Kasumi-1 (cell line): ENCODE data around the gene TERB2.
A peak's percentile ranks its signal among the peaks of the same experiment; 100 is the strongest.
"Not testable (repeated sequence)": the region's sequence is repeated elsewhere in the genome, so short reads cannot be mapped to it uniquely, and the experiment has no call there.

Source experiments
- DNase-seq, 2 experiments: peaks; one replicate each; lab custom pipeline; 2025; lab: John Stamatoyannopoulos, UW

TERB2 gene, protein sequence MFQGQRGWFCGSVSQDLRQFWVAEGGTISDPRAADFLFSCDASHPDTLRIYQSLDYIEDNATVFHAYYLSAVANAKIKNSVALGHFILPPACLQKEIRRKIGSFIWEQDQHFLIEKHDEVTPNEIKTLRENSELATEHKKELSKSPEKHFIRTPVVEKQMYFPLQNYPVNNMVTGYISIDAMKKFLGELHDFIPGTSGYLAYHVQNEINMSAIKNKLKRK

DNA sequence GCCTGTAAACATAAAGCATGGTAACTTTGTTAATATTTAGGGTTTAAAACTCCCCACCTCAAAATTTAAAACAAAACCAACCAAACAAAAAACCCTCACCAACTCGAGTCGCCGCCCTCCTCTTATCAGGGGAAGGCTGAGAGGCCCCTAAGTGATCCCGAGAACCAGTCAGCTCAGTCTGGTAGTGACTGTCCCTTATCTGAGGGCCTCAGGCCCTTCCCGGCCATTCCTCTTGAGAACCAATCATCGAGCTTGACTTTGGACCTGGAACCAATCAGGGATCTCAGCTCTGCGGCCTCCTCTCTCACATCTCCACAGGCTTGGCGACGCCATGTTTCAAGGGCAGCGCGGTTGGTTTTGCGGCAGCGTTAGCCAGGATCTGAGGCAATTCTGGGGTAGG lies at the start of gene TERB2:
TERB2 (plus strand) TSS at position 300 of the 400 bp plus-strand sequence; CDS start at position 332, 32 bp downstream.
- no peak for DNase-seq

- DNase-seq, result no peak
Observed at GRCh38 chr15:44909423-44909822, 47.1 kb upstream of the TERB2 start.

GRCh38 chr15:44910981-44911625 lies 45.4 kb upstream of the TERB2 start:
- no peak for DNase-seq

GRCh38 chr15:44912186-44912585 lies 44.3 kb upstream of the TERB2 start:
- DNase-seq, result not testable (repeated sequence)

DNA sequence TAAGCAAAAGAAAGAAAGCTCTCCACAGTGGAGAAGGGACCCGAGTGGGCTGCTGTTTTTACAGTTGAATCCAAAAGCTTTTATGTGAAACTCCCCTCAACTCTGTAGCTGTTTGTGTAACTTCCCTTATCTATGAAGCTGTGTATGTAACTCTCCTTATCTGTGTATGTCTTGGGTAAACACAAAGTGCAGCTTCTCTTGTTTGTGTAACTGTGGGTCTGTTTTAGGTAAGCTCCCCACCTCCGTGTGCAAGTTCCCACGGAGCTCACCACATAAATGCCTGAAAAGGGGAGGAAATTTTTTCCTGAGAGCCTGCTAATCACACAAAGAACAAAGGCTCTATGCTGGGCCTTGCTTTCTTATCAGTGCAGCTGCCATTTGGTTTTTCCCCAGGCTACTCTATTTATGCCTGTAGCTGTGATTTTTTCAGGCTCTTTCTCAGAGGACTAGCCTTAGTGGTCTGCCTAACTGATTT lies 43.5 kb upstream of the TERB2 start:
- not testable (repeated sequence) for DNase-seq

GRCh38 chr15:44918136-44918535 lies 38.4 kb upstream of the TERB2 start:
- peak; percentile 8 to 19 for DNase-seq

DNA sequence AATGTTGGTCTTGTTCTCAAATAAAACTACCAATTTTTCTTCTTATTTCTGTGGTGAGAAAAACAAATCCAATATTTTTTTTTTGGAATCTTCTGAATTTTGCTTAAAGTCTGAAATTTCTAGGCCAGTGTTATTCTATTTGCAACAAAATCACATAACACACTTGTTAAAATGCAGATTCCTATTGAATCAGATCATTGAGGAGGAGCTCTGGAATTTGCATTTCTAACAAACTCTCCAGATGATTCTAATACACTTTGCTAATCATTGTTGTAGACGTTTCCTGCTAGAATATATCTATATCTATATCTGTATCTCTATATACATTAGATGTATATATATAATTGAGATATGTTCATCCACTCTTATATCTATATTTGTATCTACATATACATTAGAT lies 27.8 kb upstream of the TERB2 start:
- not testable (repeated sequence) for DNase-seq

- not testable (repeated sequence) for DNase-seq
Observed at GRCh38 chr15:44930283-44930682, 26.2 kb upstream of the TERB2 start.

- not testable (repeated sequence) for DNase-seq
Observed at GRCh38 chr15:44958302-44958701, 1.8 kb downstream of the TERB2 start.

DNA sequence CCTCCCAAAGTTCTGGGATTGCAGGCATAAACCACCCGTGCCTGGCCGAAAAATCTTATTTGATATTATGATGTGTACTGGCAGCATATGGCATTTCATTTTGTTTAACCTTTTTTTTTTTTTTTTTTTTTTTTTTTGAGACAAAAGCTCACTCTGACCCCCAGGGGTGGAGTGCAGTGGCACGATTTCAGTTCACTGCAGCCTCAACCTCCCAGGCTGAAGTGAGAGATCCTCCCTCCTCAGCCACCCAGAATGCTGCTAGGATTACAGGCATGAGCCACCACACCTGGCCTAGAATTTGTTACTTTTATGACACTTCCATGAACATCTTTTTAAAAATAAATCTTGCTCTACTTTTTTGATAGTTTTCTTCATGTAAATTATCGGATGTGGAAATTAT lies 12.0 kb downstream of the TERB2 start:
- DNase-seq, result no peak

DNA sequence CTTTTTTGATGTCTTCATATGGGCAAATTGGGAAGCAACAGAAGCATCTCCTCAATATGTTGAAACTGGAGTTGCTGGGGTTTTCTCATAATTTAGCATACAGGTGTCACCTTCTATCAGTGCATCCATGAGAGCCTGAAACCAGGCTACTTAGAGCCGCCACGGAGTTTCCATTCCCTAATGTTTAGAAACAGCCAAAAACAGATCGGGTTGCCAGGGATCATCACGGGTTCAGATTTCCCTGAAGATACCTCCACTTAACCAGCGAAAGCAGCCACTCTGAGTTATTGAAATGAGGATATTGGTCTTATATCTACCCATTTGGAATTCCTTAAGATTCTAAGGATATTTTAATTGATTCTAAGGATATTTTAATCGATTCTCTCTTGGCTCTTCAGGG lies 14.5 kb downstream of the TERB2 start:
- no peak for DNase-seq

DNA sequence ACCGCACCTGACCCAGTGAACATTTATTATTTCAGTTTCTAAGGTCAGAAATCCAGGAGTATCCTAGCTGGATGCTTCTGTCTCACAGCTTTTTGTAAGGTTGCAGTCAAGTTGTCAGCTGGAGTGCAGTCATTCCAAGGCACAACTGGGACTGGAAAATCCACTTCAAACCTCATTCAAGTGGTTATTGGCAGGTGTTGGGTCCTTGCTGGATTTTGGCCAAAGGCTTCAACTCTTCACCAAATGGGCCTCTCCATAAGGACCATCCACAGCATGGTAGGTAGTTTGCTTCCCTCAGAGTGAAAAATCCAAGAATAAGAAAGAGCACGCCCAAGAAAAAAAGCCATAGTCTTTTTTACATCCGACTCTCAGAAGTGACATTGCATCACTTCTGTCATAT lies 19.7 kb downstream of the TERB2 start:
- DNase-seq, result not testable (repeated sequence)

DNA sequence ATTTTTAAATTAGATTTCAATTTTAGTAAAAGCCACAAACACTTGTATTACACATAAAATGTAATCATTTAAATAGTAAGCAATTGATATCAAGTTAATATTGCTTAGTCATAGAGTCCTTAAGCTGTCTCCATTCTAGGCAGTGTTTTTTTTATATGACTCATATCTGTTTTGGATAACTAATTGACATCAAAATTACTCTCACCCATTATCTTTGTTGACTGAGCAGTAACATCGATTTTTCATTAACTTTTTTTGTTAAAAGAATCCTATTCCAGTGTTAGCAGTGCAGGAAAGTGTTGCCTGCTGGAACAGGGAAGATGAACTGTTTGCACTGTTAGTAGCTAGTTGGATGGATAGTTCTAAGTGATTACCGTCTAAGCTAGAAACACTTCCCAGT lies 21.3 kb downstream of the TERB2 start:
- DNase-seq, result not testable (repeated sequence)

DNA sequence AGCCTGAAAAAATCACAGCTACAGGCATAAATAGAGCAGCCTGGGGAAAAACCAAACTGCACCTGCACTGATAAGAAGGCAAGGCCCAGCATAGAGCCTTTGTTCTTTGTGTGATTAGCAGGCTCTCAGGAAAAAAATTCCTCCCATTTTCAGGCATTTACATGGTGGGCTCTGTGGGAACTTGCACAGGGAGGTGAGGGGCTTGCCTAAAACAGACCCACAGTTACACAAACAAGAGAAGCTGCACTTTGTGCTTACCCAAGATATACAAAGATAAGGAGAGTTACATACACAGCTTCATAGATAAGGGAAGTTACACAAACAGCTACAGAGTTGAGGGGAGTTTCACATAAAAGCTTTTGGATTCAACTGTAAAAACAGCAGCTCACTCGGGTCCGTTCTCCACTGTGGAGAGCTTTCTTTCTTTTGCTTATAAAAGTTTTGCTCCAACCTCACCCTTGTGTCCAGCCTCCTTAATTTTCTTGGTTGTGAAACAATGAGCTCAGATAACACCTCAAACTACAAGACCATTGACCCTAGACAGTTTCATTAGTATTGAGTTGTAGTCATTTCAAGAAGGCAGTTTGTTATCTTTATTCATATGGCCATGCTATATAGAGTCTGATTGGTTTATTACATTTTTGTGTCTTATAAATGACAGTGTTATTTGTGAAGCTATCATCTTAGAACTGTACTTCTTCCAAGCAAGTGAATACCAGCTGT lies 23.3 kb downstream of the TERB2 start:
- DNase-seq, result not testable (repeated sequence)

GRCh38 chr15:44984144-44984543 lies 27.7 kb downstream of the TERB2 start:
- DNase-seq, result not testable (repeated sequence)

DNA sequence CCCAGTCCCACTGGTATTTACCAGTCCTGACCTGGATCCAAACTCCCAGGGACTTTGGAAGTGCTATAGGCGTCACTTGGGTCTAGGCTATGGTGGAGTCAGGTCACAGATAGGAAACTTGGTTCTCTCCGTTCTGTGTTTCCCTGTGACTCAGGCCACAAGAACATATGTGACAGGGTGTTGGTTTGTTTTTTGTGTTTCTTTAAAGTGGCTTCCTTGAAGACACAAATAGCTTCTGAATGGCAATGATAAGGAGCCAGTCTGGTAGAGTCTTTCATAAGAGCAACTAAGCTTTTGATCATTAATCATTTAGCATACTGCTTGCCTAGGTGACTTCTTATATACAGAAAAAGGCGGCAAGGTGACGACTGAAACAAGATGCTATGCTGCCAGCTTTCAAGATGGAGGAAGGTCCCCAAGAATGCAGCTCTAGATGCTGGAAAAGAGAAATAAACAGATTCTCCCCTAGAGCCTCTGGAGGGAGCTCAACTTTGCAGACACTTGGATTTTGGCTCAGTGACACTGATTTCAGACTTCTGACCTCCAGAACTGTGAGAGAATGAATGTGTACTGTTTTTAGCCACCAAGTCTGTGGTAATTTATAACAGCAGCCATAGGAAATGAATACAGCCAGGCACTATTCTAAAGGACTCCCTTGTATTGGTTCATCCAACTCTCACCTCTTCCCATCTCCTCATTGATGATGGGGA lies 30.0 kb downstream of the TERB2 start:
- not testable (repeated sequence) for DNase-seq

DNA sequence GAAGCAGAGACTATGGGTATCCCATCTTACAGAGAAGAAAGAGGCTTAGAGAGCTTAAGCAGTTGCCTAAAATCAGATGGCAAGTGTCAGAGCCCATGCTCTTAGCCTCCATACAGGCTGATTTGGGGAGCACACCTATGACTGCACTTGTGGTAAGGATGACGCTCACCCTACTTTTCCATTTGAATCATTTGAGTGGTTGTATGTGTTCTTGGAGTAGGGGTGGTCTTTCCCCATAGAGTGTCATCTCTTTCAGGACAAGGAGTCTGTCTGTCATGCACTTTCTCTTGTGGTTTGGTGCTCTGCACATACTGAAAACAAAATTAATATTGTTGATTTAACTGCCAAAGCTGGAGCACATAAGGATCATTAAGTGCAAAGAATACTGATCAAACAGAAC lies 31.2 kb downstream of the TERB2 start:
- not testable (repeated sequence) for DNase-seq

DNA sequence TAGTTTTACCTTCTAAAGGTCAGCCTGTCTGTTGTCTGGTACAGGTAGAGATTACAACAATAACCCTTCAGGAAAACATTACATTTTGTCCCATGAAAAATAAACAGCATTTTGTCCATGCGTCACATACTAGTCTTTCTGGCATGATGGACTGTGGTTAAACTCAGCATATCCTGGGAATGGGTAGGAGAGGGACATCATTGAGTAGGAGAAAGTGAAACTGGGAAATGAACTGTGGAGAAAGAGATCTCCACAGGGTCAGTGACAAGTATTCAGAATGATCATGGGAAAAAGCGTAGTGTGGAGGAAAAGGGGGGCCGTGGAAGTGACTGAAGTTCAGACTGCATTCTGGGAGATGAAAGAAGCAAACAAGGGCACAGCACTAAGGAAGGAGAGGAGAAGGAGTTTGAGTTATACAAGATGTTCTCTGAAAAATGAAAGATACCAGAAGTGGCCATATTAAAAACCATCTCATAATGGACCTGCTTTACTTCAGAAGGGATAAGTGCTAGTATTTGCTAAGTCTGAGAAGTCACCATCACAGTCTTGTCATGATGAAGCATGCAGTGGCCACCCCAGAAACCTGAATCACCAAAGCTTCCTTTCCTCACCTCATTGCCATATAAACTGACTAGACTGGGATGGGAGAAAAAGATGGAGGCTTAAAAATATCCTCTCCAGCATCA lies 31.8 kb downstream of the TERB2 start:
- not testable (repeated sequence) for DNase-seq

DNA sequence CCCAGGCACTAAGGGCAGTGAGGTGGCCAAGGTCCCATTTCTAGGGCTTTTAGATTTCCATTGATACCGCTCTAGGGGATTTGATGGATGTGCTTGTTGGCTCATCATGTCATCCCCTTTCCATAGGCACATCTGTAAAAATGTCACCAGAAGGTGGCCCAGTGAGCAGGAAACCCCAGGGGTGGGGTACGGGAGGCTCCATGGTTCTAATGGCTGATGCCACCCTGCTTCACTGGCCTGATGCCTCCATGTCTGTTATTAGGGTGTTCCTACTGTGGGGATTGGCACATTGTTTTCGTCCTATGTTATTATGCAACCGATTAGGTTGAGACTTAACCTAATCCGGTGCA lies 32.4 kb downstream of the TERB2 start:
- DNase-seq, result not testable (repeated sequence)

DNA sequence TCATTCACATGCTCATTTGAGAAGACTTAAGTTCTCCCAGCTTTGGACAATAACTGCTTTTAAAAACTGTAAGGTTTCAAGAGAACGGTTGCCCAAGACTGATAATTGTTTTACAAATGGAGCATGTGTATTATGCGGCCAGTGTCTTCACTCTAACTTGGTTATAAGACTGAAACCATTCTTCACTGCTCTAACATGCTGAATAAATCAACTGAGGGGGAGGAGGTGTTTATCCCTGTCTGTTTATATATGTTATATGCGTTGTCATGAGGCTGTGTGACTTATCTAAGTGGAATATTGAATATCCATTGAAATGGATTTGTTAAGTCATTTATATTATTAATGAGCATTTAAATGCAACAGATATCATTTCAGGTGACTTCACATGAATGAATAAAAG lies 41.1 kb downstream of the TERB2 start:
- not testable (repeated sequence) for DNase-seq

DNA sequence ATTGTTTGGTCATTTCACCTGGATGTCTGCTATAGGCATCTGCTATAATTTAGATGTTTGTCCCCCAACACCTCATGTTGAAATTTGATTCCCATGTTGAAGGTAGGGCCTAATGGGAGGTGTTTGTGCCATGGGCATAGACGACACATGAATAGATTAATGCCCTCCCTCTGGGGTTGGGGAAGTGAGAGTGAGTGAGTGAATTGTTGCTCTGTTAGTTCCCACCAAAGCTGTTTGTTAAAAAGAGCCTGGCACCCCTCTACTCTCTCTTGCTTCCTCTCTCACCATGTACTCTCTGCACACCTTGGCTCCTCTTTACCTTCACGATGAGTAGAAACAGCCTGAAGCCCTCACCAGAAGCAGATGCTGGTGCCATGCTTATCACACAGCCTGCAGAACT lies 42.6 kb downstream of the TERB2 start:
- DNase-seq, result no peak

- not testable (repeated sequence) for DNase-seq
Observed at GRCh38 chr15:45001180-45001579, 44.7 kb downstream of the TERB2 start.
